NCI-H345 treated with DMSO at 0.1 percent for 48 hours (cell line): Measurements from ENCODE around the gene LRRC1.
"Not testable (repeated sequence)": the region's sequence is repeated elsewhere in the genome, so short reads cannot be mapped to it uniquely, and the experiment has no call there.

ENCODE experiments used
- DNase-seq: peaks from one replicate; lab custom pipeline; 2025; ENCODE audit not compliant: unreplicated experiment; lab: John Stamatoyannopoulos, UW

LRRC1 gene

GRCh38 chr6:53794720-53795339 is at the start of gene LRRC1:
LRRC1 (plus strand) TSS chr6:53795005; CDS start chr6:53795257, 252 bp downstream.
- DNase-seq: peak; percentile 89

- peak; percentile 46 for DNase-seq
These were observed 48.2 kb upstream of the LRRC1 start for GRCh38 chr6:53746442-53747103.

- no peak for DNase-seq
These were observed 44.7 kb upstream of the LRRC1 start for GRCh38 chr6:53750052-53750650.

GRCh38 chr6:53751417-53751816 is 43.4 kb upstream of the LRRC1 start:
- DNase-seq: no peak

- DNase-seq: no peak
These were observed 42.4 kb upstream of the LRRC1 start for GRCh38 chr6:53752440-53752839.

- DNase-seq: no peak
These were observed 41.9 kb upstream of the LRRC1 start for GRCh38 chr6:53752856-53753255.

GRCh38 chr6:53754330-53754729 is 40.5 kb upstream of the LRRC1 start:
- DNase-seq: no peak

GRCh38 chr6:53756396-53756795 is 38.4 kb upstream of the LRRC1 start:
- no peak for DNase-seq

- DNase-seq: no peak
These were observed 36.3 kb upstream of the LRRC1 start for GRCh38 chr6:53758496-53758895.

GRCh38 chr6:53761036-53761435 is 33.8 kb upstream of the LRRC1 start:
- no peak for DNase-seq

- no peak for DNase-seq
These were observed 29.5 kb upstream of the LRRC1 start for GRCh38 chr6:53765270-53765669.

GRCh38 chr6:53766930-53767329 is 27.9 kb upstream of the LRRC1 start:
- DNase-seq: no peak

GRCh38 chr6:53767941-53768340 is 26.9 kb upstream of the LRRC1 start:
- DNase-seq: no peak

- no peak for DNase-seq
These were observed 26.2 kb upstream of the LRRC1 start for GRCh38 chr6:53768636-53769035.

- no peak for DNase-seq
These were observed 24.0 kb upstream of the LRRC1 start for GRCh38 chr6:53770780-53771249.

GRCh38 chr6:53771785-53772624 is 22.8 kb upstream of the LRRC1 start:
- DNase-seq: no peak

GRCh38 chr6:53773044-53773696 is 21.6 kb upstream of the LRRC1 start:
- DNase-seq: no peak

- not testable (repeated sequence) for DNase-seq
These were observed 18.7 kb upstream of the LRRC1 start for GRCh38 chr6:53776152-53776551.

- not testable (repeated sequence) for DNase-seq
These were observed 9.8 kb upstream of the LRRC1 start for GRCh38 chr6:53784991-53785390.

- no peak for DNase-seq
These were observed 8.0 kb upstream of the LRRC1 start for GRCh38 chr6:53786832-53787231.

GRCh38 chr6:53790886-53791285 is 3.9 kb upstream of the LRRC1 start:
- DNase-seq: no peak
